IMR-90 (cell line): ENCODE results near the gene PPARD. TPM values are rescaled to one million over a fixed set of nuclear protein-coding genes. Genes with fewer than 3 reads are reported as not detected.

Source experiments
- ATAC-seq: fragments of 200-7000 bp; cut with Tn5 transposase; 2 replicates; pipeline ENCODE4 v1.9.1; 2020; ENCODE audit warnings: low read depth, mild to moderate bottlenecking, moderate library complexity
- BruUV-seq: library from RNA; stranded (reverse); fragments of 400-500 nt; replicated peaks from 2 replicates; lab custom pipeline; 2021; lab: Mats Ljungman, UMichigan
- CTCF ChIA-PET: fragments of 300-600 bp; formaldehyde crosslinking; extraction: SDS; loops from one replicate; lab custom pipeline; 2021; ENCODE audit warnings: antibody characterized with exemption; lab: Yijun Ruan, JAX
- POLR2A ChIA-PET: fragments of 300-600 bp; sonication (Branson Sonifier 250); formaldehyde crosslinking; loops from one replicate; lab custom pipeline; 2022; ENCODE audit warnings: antibody characterized with exemption; ENCODE audit not compliant: unreplicated experiment; lab: Charles Lee
- DNase-seq: peaks from one replicate; pipeline ENCODE4 v3.0.0; 2013
- H2AFZ ChIP-seq: replicated peaks from 2 replicates; pipeline ENCODE3; 2013; ENCODE audit warnings: low read length, mild to moderate bottlenecking; ENCODE audit not compliant: poor library complexity
- H2AK5ac ChIP-seq: 2 replicates; pipeline ENCODE4 v1.6.1; 2013; ENCODE audit warnings: low read depth, low read length, inconsistent platforms
- H2AK9ac ChIP-seq: replicated peaks from 2 replicates; pipeline ENCODE3; 2013; ENCODE audit warnings: mild to moderate bottlenecking, low read depth, low read length, moderate library complexity; ENCODE audit not compliant: poor library complexity
- H2BK120ac ChIP-seq: 2 replicates; pipeline ENCODE4 v1.6.1; 2013; ENCODE audit warnings: low read depth, low read length, inconsistent platforms
- H2BK15ac ChIP-seq: 3 replicates; pipeline ENCODE4 v1.6.1; 2013; ENCODE audit warnings: low read depth, low read length, inconsistent platforms
- H2BK20ac ChIP-seq: 2 replicates; pipeline ENCODE4 v1.6.1; 2013; ENCODE audit warnings: low read depth, mild to moderate bottlenecking, inconsistent platforms, low read length, moderate library complexity
- H2BK5ac ChIP-seq: 2 replicates; pipeline ENCODE4 v1.6.1; 2013; ENCODE audit warnings: mild to moderate bottlenecking, low read depth, low read length, inconsistent platforms; ENCODE audit not compliant: poor library complexity, severe bottlenecking
- H3K14ac ChIP-seq: replicated peaks from 2 replicates; pipeline ENCODE4 v1.6.1; 2013; ENCODE audit warnings: low read depth, low read length, inconsistent platforms
- H3K18ac ChIP-seq: 2 replicates; pipeline ENCODE4 v1.6.1; 2013; ENCODE audit warnings: low read depth, low read length, control low read depth
- H3K23ac ChIP-seq: 2 replicates; pipeline ENCODE4 v1.6.1; 2013; ENCODE audit warnings: low read depth, low read length, inconsistent platforms
- H3K27ac ChIP-seq: 2 replicates; pipeline ENCODE4 v1.5.1; 2013; ENCODE audit warnings: mild to moderate bottlenecking, control low read depth, low read length; ENCODE audit not compliant: insufficient read depth
- H3K27me3 ChIP-seq: 2 replicates; pipeline ENCODE4 v1.6.1; 2013; ENCODE audit warnings: low read length; ENCODE audit not compliant: control insufficient read depth, insufficient read depth
- H3K36me3 ChIP-seq: 2 replicates; pipeline ENCODE4 v1.6.1; 2013; ENCODE audit warnings: low read length, mixed read lengths; ENCODE audit not compliant: control insufficient read depth, insufficient read depth
- H3K4ac ChIP-seq: 2 replicates; pipeline ENCODE4 v1.6.1; 2013; ENCODE audit warnings: low read depth, low read length, inconsistent platforms
- H3K4me1 ChIP-seq: 2 replicates; pipeline ENCODE4 v1.6.1; 2013; ENCODE audit warnings: low read length, mixed read lengths; ENCODE audit not compliant: control insufficient read depth, insufficient read depth
- H3K4me2 ChIP-seq: 2 replicates; pipeline ENCODE4 v1.6.1; 2013; ENCODE audit warnings: low read depth, mild to moderate bottlenecking, control low read depth, low read length, moderate library complexity
- H3K4me3 ChIP-seq: 2 replicates; pipeline ENCODE4 v1.5.1; 2013; ENCODE audit warnings: low read depth, mild to moderate bottlenecking, control low read depth, low read length, moderate library complexity; ENCODE audit not compliant: insufficient read depth
- H3K56ac ChIP-seq: 2 replicates; pipeline ENCODE4 v1.6.1; 2013; ENCODE audit warnings: low read length, inconsistent platforms; ENCODE audit not compliant: insufficient read depth; ENCODE audit errors: extremely low read depth
- H3K79me1 ChIP-seq, 2 experiments: 2 replicates each; pipeline ENCODE4 v1.6.1; 2013; ENCODE audit warnings: low read length in 2 of 2, inconsistent platforms in 1 of 2, low read depth in 1 of 2
- H3K9ac ChIP-seq: 2 replicates; pipeline ENCODE4 v1.6.1; 2013; ENCODE audit warnings: low read depth, low read length, control low read depth
- H3K9me1 ChIP-seq: 2 replicates; pipeline ENCODE4 v1.6.1; 2013; ENCODE audit warnings: low read length, inconsistent platforms; ENCODE audit not compliant: insufficient read depth
- H3K9me3 ChIP-seq: 2 replicates; pipeline ENCODE4 v1.6.1; 2013; ENCODE audit warnings: low read length; ENCODE audit not compliant: control insufficient read depth, insufficient read depth
- H4K20me1 ChIP-seq: 2 replicates; pipeline ENCODE4 v1.6.1; 2013; ENCODE audit warnings: low read length, inconsistent platforms; ENCODE audit not compliant: insufficient read depth
- H4K5ac ChIP-seq: 2 replicates; pipeline ENCODE4 v1.6.1; 2013; ENCODE audit warnings: mild to moderate bottlenecking, low read depth, low read length, control low read depth
- H4K8ac ChIP-seq, 2 experiments: 2 replicates each; pipeline ENCODE4 v1.6.1; 2013; ENCODE audit warnings: low read depth in 2 of 2, low read length in 2 of 2, control low read depth in 1 of 2, inconsistent platforms in 1 of 2
- H4K91ac ChIP-seq: 2 replicates; pipeline ENCODE4 v1.6.1; 2013; ENCODE audit warnings: low read depth, low read length, inconsistent platforms; ENCODE audit not compliant: insufficient read depth
- BHLHE40 ChIP-seq: fragments of 150-350 bp; IDR thresholded peaks from 2 replicates; pipeline ENCODE4 v1.6.1; 2016; ENCODE audit warnings: mild to moderate bottlenecking, low read depth, low read length
- CEBPB ChIP-seq: IDR thresholded peaks from 2 replicates; pipeline ENCODE4 v1.6.1; 2012; ENCODE audit warnings: low read depth, low read length, improper control_type of control experiment
- CHD1 ChIP-seq: IDR thresholded peaks from 2 replicates; pipeline ENCODE4 v1.6.1; 2012; ENCODE audit warnings: low read depth, low read length, improper control_type of control experiment
- CTCF ChIP-seq: conservative IDR thresholded peaks from 2 replicates; pipeline ENCODE4 v1.5.1; 2012; ENCODE audit warnings: mild to moderate bottlenecking, low read depth, low read length, improper control_type of control experiment
- FOS ChIP-seq: fragments of 150-350 bp; IDR thresholded peaks from 2 replicates; pipeline ENCODE4 v1.6.1; 2016; ENCODE audit warnings: low read depth, low read length
- MAFK ChIP-seq: IDR thresholded peaks from 2 replicates; pipeline ENCODE4 v1.6.1; 2012; ENCODE audit warnings: low read depth, low read length, improper control_type of control experiment
- MAZ ChIP-seq: IDR thresholded peaks from 2 replicates; pipeline ENCODE4 v1.6.1; 2012; ENCODE audit warnings: low read depth, mild to moderate bottlenecking, low read length, improper control_type of control experiment, moderate library complexity, borderline replicate concordance
- NFE2L2 ChIP-seq: fragments of 150-350 bp; IDR thresholded peaks from 2 replicates; pipeline ENCODE4 v1.6.1; 2016; ENCODE audit warnings: low read depth, mild to moderate bottlenecking, low read length
- RCOR1 ChIP-seq: IDR thresholded peaks from 2 replicates; pipeline ENCODE4 v1.6.1; 2012; ENCODE audit warnings: mild to moderate bottlenecking, low read length, improper control_type of control experiment; ENCODE audit not compliant: insufficient replicate concordance
- RFX5 ChIP-seq: IDR thresholded peaks from 2 replicates; pipeline ENCODE4 v1.8.0; 2012; ENCODE audit warnings: low read depth, mild to moderate bottlenecking, low read length, moderate library complexity
- SMC3 ChIP-seq: fragments of 150-350 bp; IDR thresholded peaks from 2 replicates; pipeline ENCODE4 v1.6.1; 2016; ENCODE audit warnings: low read depth, mild to moderate bottlenecking, antibody characterized with exemption, low read length, moderate library complexity
- WGBS, 2 experiments: methylation state at CpG; one replicate each; pipeline versions ENCODE4 v1.1.5 to v1.1.7; 2013; ENCODE audit warnings: missing lambda C conversion rate in 2 of 2; ENCODE audit not compliant: insufficient read length in 1 of 2; ENCODE audit errors: extremely low coverage in 2 of 2; 5-methylcytosine and 5-hydroxymethylcytosine counted together
- dilution Hi-C: fragments of 300-500 bp; cut with HindIII; formaldehyde crosslinking; loops from one replicate; pipeline ENCODE4 v1.14.3; 2018; ENCODE audit warnings: low sequenced_read_pairs; ENCODE audit not compliant: unreplicated experiment
- in situ Hi-C: fragments of 300-500 bp; cut with MboI; formaldehyde crosslinking; loops from 3 replicates; pipeline ENCODE4 v1.14.3; 2019; ENCODE audit warnings: low sequenced_read_pairs, inconsistent platforms, mixed read lengths
- intact Hi-C: fragments of 100-400 bp; cut with micrococcal nuclease; formaldehyde crosslinking; loops from 2 replicates; pipeline ENCODE4 v1.10.0; 2022
- polyA plus RNA-seq, 3 experiments: library from polyadenylated mRNA; depleted of rRNA; stranded (reverse); fragments of >200 nt; gene quantifications; 2 replicates each; pipeline ENCODE4 v1.2.3, GENCODE V29; 2012; ENCODE audit warnings: low replicate concordance in 1 of 3
- total RNA-seq: library from RNA; depleted of rRNA; stranded (reverse); fragments of >200 nt; gene quantifications from 2 replicates; pipeline ENCODE4 v1.2.3, GENCODE V29; 2012
- TF ChIP-seq, protein P1 (sequence below): fragments of 150-350 bp; IDR thresholded peaks from 2 replicates; pipeline ENCODE4 v1.6.1; 2016; ENCODE audit warnings: low read depth, mild to moderate bottlenecking, low read length, moderate library complexity, borderline replicate concordance
- TF ChIP-seq, protein P2 (sequence below): fragments of 150-350 bp; IDR thresholded peaks from 2 replicates; pipeline ENCODE4 v1.6.1; 2017; ENCODE audit warnings: mild to moderate bottlenecking, antibody characterized with exemption, low read length, low read depth

PPARD gene
- total and polyA plus RNA-seq, 2 of the 4 experiments (the other 2 are of a cell fraction), result 10.4 to 69.0 TPM

DNA sequence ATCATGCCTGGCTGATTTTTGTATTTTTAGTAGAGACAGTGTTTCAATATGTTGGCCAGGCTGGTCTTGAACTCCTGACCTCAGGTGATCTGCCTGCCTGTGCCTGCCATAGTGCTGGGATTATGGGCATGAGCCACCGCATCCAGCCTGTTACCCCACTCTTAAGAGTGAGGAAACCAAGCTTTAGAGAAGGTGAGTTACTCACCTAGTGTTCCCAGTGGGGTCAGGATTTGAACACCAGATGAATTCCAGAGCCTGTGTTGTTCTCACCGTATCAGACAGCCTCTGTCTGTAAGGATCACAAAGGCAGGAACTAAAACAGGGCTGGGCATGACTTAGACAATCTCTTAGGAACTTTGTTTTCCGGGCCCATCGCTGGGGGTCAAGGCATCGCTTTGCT lies 100.3 kb downstream of the PPARD start:
- Histone ChIP-seq H3K79me1 (no peaks in the 10 kb centered on the region), H4K20me1 (no peaks in the 10 kb centered on the region), H3K4me3 (no peak overlapping the region), H3K27me3 (no peaks in the 10 kb centered on the region), H3K4me1 (no peaks in the 10 kb centered on the region), H3K23ac (peak overlapping the region; percentile 59; the same call in 1 of the 2 replicates), H3K4me2 (no peak overlapping the region), H4K5ac (no peak overlapping the region), H3K9me3 (no peaks in the 10 kb centered on the region), H3K14ac (peak overlapping the region; percentile 1; the same call in 1 of the 2 replicates), H3K4ac (0 out of 2 replicates have a peak overlapping the region, but pooled peaks have one; percentile 40), H2AK9ac (peak overlapping the region; percentile 9), H4K91ac (peak overlapping the region; percentile 71), H3K18ac (no peak overlapping the region; the same call in 1 of the 2 replicates), H2BK15ac (peak overlapping the region; percentile 7; the same call in 1 of the 3 replicates), H3K56ac (no peak overlapping the region), H2BK20ac (peak overlapping the region; percentile 13; the same call in 1 of the 2 replicates), H2BK5ac (no peak overlapping the region), H3K9ac (no peak overlapping the region), H3K9me1 (no peaks in the 10 kb centered on the region; the same call in 1 of the 2 replicates), H2AFZ (peak overlapping the region; percentile 32), H4K8ac (peak overlapping the region in 1 of 2 experiments; percentile 25; a peak in 1 of 4 replicates), H3K36me3 (no peaks in the 10 kb centered on the region), H2BK120ac (peak overlapping the region; percentile 42), H3K27ac (no peak overlapping the region), H2AK5ac (peak overlapping the region; percentile 76; the same call in 1 of the 2 replicates)
- CTCF ChIA-PET, result no interaction called here
- no peak for DNase-seq
- BruUV-seq, result no TSS peak
- 88% methylated on average over 4 of the region's 5 CpGs; no CpG with 5 or more reads in 1 of the 2 experiments for WGBS, 2 experiments
- no peak for ATAC-seq
- intact Hi-C loops (no loop called here), in situ Hi-C loops (no loop called here), dilution Hi-C loops (no loop called here)
- POLR2A ChIA-PET, result no interaction called here
- TF ChIP-seq CEBPB (no peak), FOS (no peak), RCOR1 (no peak), MAFK (no peak), CTCF (no peak), RFX5 (no peak), CHD1 (no peak), BHLHE40 (no peak), MAZ (no peak), SMC3 (no peak), NFE2L2 (no peak)
- TF ChIP-seq, protein P1, sequence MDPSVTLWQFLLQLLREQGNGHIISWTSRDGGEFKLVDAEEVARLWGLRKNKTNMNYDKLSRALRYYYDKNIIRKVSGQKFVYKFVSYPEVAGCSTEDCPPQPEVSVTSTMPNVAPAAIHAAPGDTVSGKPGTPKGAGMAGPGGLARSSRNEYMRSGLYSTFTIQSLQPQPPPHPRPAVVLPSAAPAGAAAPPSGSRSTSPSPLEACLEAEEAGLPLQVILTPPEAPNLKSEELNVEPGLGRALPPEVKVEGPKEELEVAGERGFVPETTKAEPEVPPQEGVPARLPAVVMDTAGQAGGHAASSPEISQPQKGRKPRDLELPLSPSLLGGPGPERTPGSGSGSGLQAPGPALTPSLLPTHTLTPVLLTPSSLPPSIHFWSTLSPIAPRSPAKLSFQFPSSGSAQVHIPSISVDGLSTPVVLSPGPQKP, result no peak
- TF ChIP-seq, protein P2, sequence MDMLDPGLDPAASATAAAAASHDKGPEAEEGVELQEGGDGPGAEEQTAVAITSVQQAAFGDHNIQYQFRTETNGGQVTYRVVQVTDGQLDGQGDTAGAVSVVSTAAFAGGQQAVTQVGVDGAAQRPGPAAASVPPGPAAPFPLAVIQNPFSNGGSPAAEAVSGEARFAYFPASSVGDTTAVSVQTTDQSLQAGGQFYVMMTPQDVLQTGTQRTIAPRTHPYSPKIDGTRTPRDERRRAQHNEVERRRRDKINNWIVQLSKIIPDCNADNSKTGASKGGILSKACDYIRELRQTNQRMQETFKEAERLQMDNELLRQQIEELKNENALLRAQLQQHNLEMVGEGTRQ, result no peak
